Measurements from ENCODE around the gene EDEM2.
"Not testable (repeated sequence)": the region's sequence is repeated elsewhere in the genome, so short reads cannot be mapped to it uniquely, and the experiment has no call there.

Gene EDEM2

GRCh38 chr20:35115606-35116005 is 31.5 kb downstream of the EDEM2 start:
- Histone ChIP-seq H3K4me1 (ENCODE audit: low read depth, poor library complexity, severe bottlenecking) (no peaks in the 10 kb centered on the region), H3K27ac (no peak overlapping the region), H3K9ac (no peak overlapping the region), H3K27me3 (ENCODE audit: insufficient read depth, low read depth) (no peaks in the 10 kb centered on the region), H2AFZ (ENCODE audit: low read depth) (no peak overlapping the region), H3K79me2 (ENCODE audit: insufficient read depth, low read depth) (no peaks in the 10 kb centered on the region), H3K4me3 (IDR thresholded peaks at IDR 0.05; ENCODE audit: insufficient read depth, low read depth, low read length) (no peak overlapping the region), H3K36me3 (ENCODE audit: insufficient read depth) (no peaks in the 10 kb centered on the region), H3K4me2 (no peak overlapping the region), H4K20me1 (ENCODE audit: insufficient read depth) (no peaks in the 10 kb centered on the region)
- no peak for TF ChIP-seq CTCF (conservative IDR thresholded peaks at IDR 0.05; ENCODE audit: low read depth, low read length)

- not testable (repeated sequence) for H3K27ac ChIP-seq; H3K9ac ChIP-seq; H2AFZ ChIP-seq (ENCODE audit: low read depth); H3K79me2 ChIP-seq (ENCODE audit: insufficient read depth, low read depth); H3K36me3 ChIP-seq (ENCODE audit: insufficient read depth); H3K4me1 ChIP-seq (ENCODE audit: low read depth, poor library complexity, severe bottlenecking); H3K4me2 ChIP-seq; H3K4me3 ChIP-seq (IDR thresholded peaks at IDR 0.05; ENCODE audit: insufficient read depth, low read depth, low read length); H4K20me1 ChIP-seq (ENCODE audit: insufficient read depth); H3K27me3 ChIP-seq (ENCODE audit: insufficient read depth, low read depth)
Observed at GRCh38 chr20:35112276-35112675, 34.9 kb downstream of the EDEM2 start.

- TF ChIP-seq CTCF (conservative IDR thresholded peaks at IDR 0.05; ENCODE audit: low read depth, low read length): no peak
- no peak overlapping the region for H3K27ac ChIP-seq
- H3K27me3 ChIP-seq (ENCODE audit: insufficient read depth, low read depth): no peaks in the 10 kb centered on the region
Observed at GRCh38 chr20:35111141-35111888, 35.8 kb downstream of the EDEM2 start.

GRCh38 chr20:35108921-35109320 is 38.2 kb downstream of the EDEM2 start:
- no peaks in the 10 kb centered on the region for H3K4me1 ChIP-seq (ENCODE audit: low read depth, poor library complexity, severe bottlenecking)
- H3K4me3 ChIP-seq (IDR thresholded peaks at IDR 0.05; ENCODE audit: insufficient read depth, low read depth, low read length): no peak overlapping the region
- no peak overlapping the region for H3K9ac ChIP-seq
- H3K27me3 ChIP-seq (ENCODE audit: insufficient read depth, low read depth): no peaks in the 10 kb centered on the region
- no peak overlapping the region for H2AFZ ChIP-seq (ENCODE audit: low read depth)
- no peak overlapping the region for H3K4me2 ChIP-seq
- TF ChIP-seq CTCF (conservative IDR thresholded peaks at IDR 0.05; ENCODE audit: low read depth, low read length): no peak
- H3K79me2 ChIP-seq (ENCODE audit: insufficient read depth, low read depth): no peaks in the 10 kb centered on the region
- H4K20me1 ChIP-seq (ENCODE audit: insufficient read depth): no peaks in the 10 kb centered on the region
- no peak overlapping the region for H3K27ac ChIP-seq
- H3K36me3 ChIP-seq (ENCODE audit: insufficient read depth): no peaks in the 10 kb centered on the region

More at GRCh38 chr20:35111141-35111888, 35.8 kb downstream of the EDEM2 start:
- Histone ChIP-seq H2AFZ (ENCODE audit: low read depth) (no peak overlapping the region), H3K36me3 (ENCODE audit: insufficient read depth) (no peaks in the 10 kb centered on the region), H3K4me3 (IDR thresholded peaks at IDR 0.05; ENCODE audit: insufficient read depth, low read depth, low read length) (no peak overlapping the region), H3K9ac (no peak overlapping the region), H3K4me2 (no peak overlapping the region), H3K4me1 (ENCODE audit: low read depth, poor library complexity, severe bottlenecking) (no peaks in the 10 kb centered on the region), H4K20me1 (ENCODE audit: insufficient read depth) (no peaks in the 10 kb centered on the region), H3K79me2 (ENCODE audit: insufficient read depth, low read depth) (no peaks in the 10 kb centered on the region)

GRCh38 chr20:35106827-35107380 is 40.2 kb downstream of the EDEM2 start:
- Histone ChIP-seq H2AFZ (ENCODE audit: low read depth) (no peak overlapping the region), H3K27me3 (ENCODE audit: insufficient read depth, low read depth) (no peaks in the 10 kb centered on the region), H3K79me2 (ENCODE audit: insufficient read depth, low read depth) (no peaks in the 10 kb centered on the region), H3K9ac (no peak overlapping the region), H4K20me1 (ENCODE audit: insufficient read depth) (no peaks in the 10 kb centered on the region), H3K4me1 (ENCODE audit: low read depth, poor library complexity, severe bottlenecking) (no peaks in the 10 kb centered on the region), H3K36me3 (ENCODE audit: insufficient read depth) (no peaks in the 10 kb centered on the region), H3K27ac (no peak overlapping the region), H3K4me2 (no peak overlapping the region), H3K4me3 (IDR thresholded peaks at IDR 0.05; ENCODE audit: insufficient read depth, low read depth, low read length) (no peak overlapping the region)
- TF ChIP-seq CTCF (conservative IDR thresholded peaks at IDR 0.05; ENCODE audit: low read depth, low read length): no peak
